Epithelial cell of esophagus (primary cell): Measurements from ENCODE around the gene TBP.
"Not testable (repeated sequence)": the region's sequence is repeated elsewhere in the genome, so short reads cannot be mapped to it uniquely, and the experiment has no call there.

Experiments used
- DNase-seq: peaks from one replicate; pipeline ENCODE4 v3.0.0; 2010; ENCODE audit warnings: low read depth
- H3K4me3 ChIP-seq: 2 replicates; pipeline ENCODE4 v1.5.1; 2011; ENCODE audit warnings: mild to moderate bottlenecking, low read length, control low read depth
- CTCF ChIP-seq: IDR thresholded peaks from 2 replicates; pipeline ENCODE4 v1.5.1; 2011; ENCODE audit warnings: low read depth, mild to moderate bottlenecking, low read length, control low read depth, inconsistent platforms; ENCODE audit not compliant: insufficient read depth; ENCODE audit errors: missing control alignments

TBP gene

GRCh38 chr6:170524172-170524502 is 30.0 kb upstream of the TBP start:
- TF ChIP-seq CTCF, result no peak
- DNase-seq, result no peak
- H3K4me3 ChIP-seq, result no peak overlapping the region

- TF ChIP-seq CTCF, result no peak
- no peak overlapping the region for H3K4me3 ChIP-seq
- no peak for DNase-seq
Measured at GRCh38 chr6:170525795-170526194, 28.4 kb upstream of the TBP start.

- not testable (repeated sequence) for H3K4me3 ChIP-seq, DNase-seq
Measured at GRCh38 chr6:170527995-170528394, 26.2 kb upstream of the TBP start.

- no peak overlapping the region for H3K4me3 ChIP-seq
- TF ChIP-seq CTCF, result peak; percentile 98
- DNase-seq, result peak; percentile 70
Measured at GRCh38 chr6:170529839-170530469, 24.2 kb upstream of the TBP start.

GRCh38 chr6:170532867-170533488 is 21.2 kb upstream of the TBP start:
- no peak overlapping the region for H3K4me3 ChIP-seq
- no peak for DNase-seq
- no peak for TF ChIP-seq CTCF

- no peak overlapping the region for H3K4me3 ChIP-seq
- no peak for DNase-seq
- no peak for TF ChIP-seq CTCF
Measured at GRCh38 chr6:170533792-170534191, 20.4 kb upstream of the TBP start.

GRCh38 chr6:170535004-170535403 is 19.2 kb upstream of the TBP start:
- no peak for DNase-seq
- no peak for TF ChIP-seq CTCF
- H3K4me3 ChIP-seq, result no peak overlapping the region
